Measurements from ENCODE around the gene RELA. TPM values are rescaled to one million over a fixed set of nuclear protein-coding genes. Genes with fewer than 3 reads are reported as not detected.
"Not testable (repeated sequence)": the region's sequence is repeated elsewhere in the genome, so short reads cannot be mapped to it uniquely, and the experiment has no call there.

RELA gene
- total RNA-seq, 1 donor from 2014 or later, result 64.8 TPM

GRCh38 chr11:65706303-65706763 is 43.6 kb upstream of the RELA start:
- H3K27ac Mint-ChIP-seq; H3K9me3 Mint-ChIP-seq; DNase-seq (ENCODE audit: extremely low spot score, unreplicated experiment); H3K36me3 Mint-ChIP-seq; H3K4me1 Mint-ChIP-seq (ENCODE audit: unreplicated experiment); H3K4me3 Mint-ChIP-seq: not testable (repeated sequence)
- peaks cover 23% of the 10 kb centered on the region for H3K27me3 Mint-ChIP-seq
- peak; percentile 83 for TF ChIP-seq CTCF (conservative IDR thresholded peaks at IDR 0.05)

- DNase-seq (ENCODE audit: extremely low spot score, unreplicated experiment), result no peak
- no peak for TF ChIP-seq CTCF (conservative IDR thresholded peaks at IDR 0.05)
- Mint-ChIP-seq H3K9me3 (no peaks in the 10 kb centered on the region), H3K4me3 (no peak overlapping the region), H3K27me3 (peaks cover 36% of the 10 kb centered on the region), H3K4me1 (ENCODE audit: unreplicated experiment) (no peaks in the 10 kb centered on the region), H3K27ac (no peak overlapping the region), H3K36me3 (no peaks in the 10 kb centered on the region)
Measured at GRCh38 chr11:65703846-65704245, 41.1 kb upstream of the RELA start.

- Mint-ChIP-seq H3K27me3 (peaks cover 37% of the 10 kb centered on the region), H3K36me3 (no peaks in the 10 kb centered on the region), H3K27ac (no peak overlapping the region), H3K9me3 (no peaks in the 10 kb centered on the region), H3K4me3 (no peak overlapping the region), H3K4me1 (ENCODE audit: unreplicated experiment) (no peaks in the 10 kb centered on the region)
- no peak for DNase-seq (ENCODE audit: extremely low spot score, unreplicated experiment)
- TF ChIP-seq CTCF (conservative IDR thresholded peaks at IDR 0.05), result no peak
Measured at GRCh38 chr11:65701686-65702085, 39.0 kb upstream of the RELA start.

GRCh38 chr11:65700399-65700798 is 37.7 kb upstream of the RELA start:
- Mint-ChIP-seq H3K9me3 (no peaks in the 10 kb centered on the region), H3K4me3 (no peak overlapping the region), H3K4me1 (ENCODE audit: unreplicated experiment) (peaks cover 2% of the 10 kb centered on the region), H3K36me3 (no peaks in the 10 kb centered on the region), H3K27me3 (peaks cover 37% of the 10 kb centered on the region), H3K27ac (no peak overlapping the region)
- TF ChIP-seq CTCF (conservative IDR thresholded peaks at IDR 0.05), result no peak
- no peak for DNase-seq (ENCODE audit: extremely low spot score, unreplicated experiment)

GRCh38 chr11:65699306-65699705 is 36.6 kb upstream of the RELA start:
- no peak overlapping the region for H3K27ac Mint-ChIP-seq
- no peak for TF ChIP-seq CTCF (conservative IDR thresholded peaks at IDR 0.05)
- DNase-seq (ENCODE audit: extremely low spot score, unreplicated experiment), result no peak
- peaks cover 35% of the 10 kb centered on the region for H3K27me3 Mint-ChIP-seq
- H3K4me3 Mint-ChIP-seq, result no peak overlapping the region
- H3K9me3 Mint-ChIP-seq, result no peaks in the 10 kb centered on the region
- no peaks in the 10 kb centered on the region for H3K36me3 Mint-ChIP-seq
- H3K4me1 Mint-ChIP-seq (ENCODE audit: unreplicated experiment), result peaks cover 4% of the 10 kb centered on the region

GRCh38 chr11:65698205-65698604 is 35.5 kb upstream of the RELA start:
- Mint-ChIP-seq H3K4me3 (no peak overlapping the region), H3K9me3 (no peaks in the 10 kb centered on the region), H3K27me3 (peaks cover 34% of the 10 kb centered on the region), H3K27ac (no peak overlapping the region), H3K36me3 (no peaks in the 10 kb centered on the region), H3K4me1 (ENCODE audit: unreplicated experiment) (peaks cover 4% of the 10 kb centered on the region)
- DNase-seq (ENCODE audit: extremely low spot score, unreplicated experiment), result no peak
- no peak for TF ChIP-seq CTCF (conservative IDR thresholded peaks at IDR 0.05)

Data from type B pancreatic cell (in vitro differentiated cells).